HG02943 (cell line): ENCODE measurements around the gene ALDH1A1.

Experiments
- ATAC-seq: cut with Tn5 transposase; IDR thresholded peaks from one replicate; pipeline ENCODE4 v1.9.1; 2021; ENCODE audit warnings: mild to moderate bottlenecking, low read depth, moderate library complexity; ENCODE audit not compliant: unreplicated experiment

ALDH1A1 gene

DNA sequence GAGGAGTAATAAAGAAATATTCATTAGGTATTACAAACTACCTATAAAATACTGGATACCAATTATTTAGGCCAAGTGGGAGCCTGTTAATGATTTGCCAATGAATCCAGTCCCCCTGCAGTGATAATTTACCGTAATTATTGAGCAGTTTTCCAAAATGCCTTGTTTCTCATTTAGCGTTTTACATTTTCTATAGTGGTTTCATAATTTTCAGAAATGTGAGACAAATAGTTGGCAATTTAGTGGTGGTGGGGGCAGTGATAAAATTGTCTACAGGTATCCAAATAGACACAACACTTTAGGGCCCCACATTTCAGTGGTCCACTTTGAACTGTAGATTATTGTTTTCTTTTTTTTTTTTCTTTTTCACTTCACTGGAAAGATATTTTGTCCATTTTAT lies 27.3 kb upstream of the ALDH1A1 start:
- no peak for ATAC-seq

GRCh38 chr9:72979405-72980100 lies 26.7 kb upstream of the ALDH1A1 start:
- ATAC-seq: no peak

DNA sequence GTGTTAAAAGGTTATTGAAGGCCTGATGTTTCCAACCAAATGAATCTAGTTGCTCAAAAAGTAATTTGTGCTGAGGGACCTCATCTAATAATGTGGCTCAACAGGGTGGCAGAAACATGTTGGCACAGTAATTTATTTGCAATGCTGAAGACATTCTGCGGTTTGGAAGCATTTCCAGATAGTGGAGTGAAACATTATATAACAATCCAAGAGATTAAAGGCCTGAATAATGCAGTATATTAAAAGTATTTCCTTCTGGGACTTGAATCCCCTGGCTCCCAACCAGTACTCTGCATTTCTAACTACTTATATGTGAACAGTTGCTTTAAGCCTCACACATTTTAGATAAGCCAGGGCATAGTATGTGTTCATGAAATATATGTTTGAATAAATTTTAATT lies 25.9 kb upstream of the ALDH1A1 start:
- no peak for ATAC-seq

- ATAC-seq: no peak
Observed at GRCh38 chr9:72977670-72978069, 24.8 kb upstream of the ALDH1A1 start.

DNA sequence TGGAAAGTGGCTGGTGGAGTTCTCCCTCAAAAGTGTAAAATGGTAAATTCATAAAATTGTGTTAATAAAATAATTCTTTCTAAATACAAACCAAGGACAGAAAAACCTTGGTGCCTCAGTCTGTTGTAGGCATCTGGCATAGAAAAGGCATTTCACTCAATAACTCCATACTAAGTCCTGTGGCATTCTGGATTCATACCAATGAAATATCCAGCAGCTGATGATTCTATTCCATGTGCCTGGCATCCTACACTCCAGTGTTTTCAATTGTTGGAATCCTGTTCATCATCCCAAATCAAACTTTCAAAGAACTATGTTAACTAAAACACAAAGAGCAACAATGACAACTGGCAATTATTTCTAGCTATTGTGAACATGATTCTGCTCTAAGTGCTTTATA lies 21.6 kb upstream of the ALDH1A1 start:
- no peak for ATAC-seq

- ATAC-seq: no peak
Observed at GRCh38 chr9:72972636-72973035, 19.8 kb upstream of the ALDH1A1 start.

- ATAC-seq: no peak
Observed at GRCh38 chr9:72971411-72971810, 18.6 kb upstream of the ALDH1A1 start.

GRCh38 chr9:72960446-72960845 lies 7.6 kb upstream of the ALDH1A1 start:
- ATAC-seq: no peak

GRCh38 chr9:72958485-72959281 lies 5.8 kb upstream of the ALDH1A1 start:
- no peak for ATAC-seq

DNA sequence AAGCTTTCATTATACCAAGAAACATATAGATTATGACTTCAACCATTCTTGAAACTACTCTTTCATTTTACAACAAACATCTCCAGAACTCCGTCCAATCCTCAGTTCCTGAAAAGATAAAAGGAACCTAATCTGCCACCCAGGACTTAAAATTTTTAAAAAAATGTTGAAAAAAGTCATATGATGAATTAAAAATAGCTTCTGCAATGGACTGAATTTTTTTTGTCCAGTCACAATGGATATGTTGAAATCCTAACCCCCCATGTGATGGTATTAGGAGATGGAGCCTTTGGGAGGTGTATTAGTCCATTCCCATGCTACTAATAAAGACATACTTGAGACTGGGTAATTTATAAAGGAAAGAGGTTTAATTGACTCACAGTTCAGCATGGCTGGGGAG lies 2.7 kb upstream of the ALDH1A1 start:
- ATAC-seq: no peak

GRCh38 chr9:72955126-72955455 lies 2.2 kb upstream of the ALDH1A1 start:
- no peak for ATAC-seq

GRCh38 chr9:72954431-72955125 lies 1.7 kb upstream of the ALDH1A1 start:
- no peak for ATAC-seq

DNA sequence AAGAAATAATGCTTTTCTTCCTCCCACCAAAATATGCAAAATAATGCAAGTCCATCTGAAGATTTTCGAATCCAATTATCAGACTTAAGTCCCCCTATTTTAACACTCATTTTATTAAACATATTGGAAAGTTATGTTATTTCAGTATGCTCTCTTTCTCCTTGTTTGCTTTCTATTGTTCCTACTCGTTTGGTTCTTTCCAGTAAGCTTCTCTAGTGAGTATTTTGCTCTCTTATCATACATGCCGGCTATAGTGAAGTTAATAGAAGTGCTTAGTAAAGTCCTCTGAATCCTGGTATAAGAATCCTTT lies 517 bp downstream of the ALDH1A1 start:
- no peak for ATAC-seq

GRCh38 chr9:72951520-72952380 lies 1.1 kb downstream of the ALDH1A1 start:
- no peak for ATAC-seq

DNA sequence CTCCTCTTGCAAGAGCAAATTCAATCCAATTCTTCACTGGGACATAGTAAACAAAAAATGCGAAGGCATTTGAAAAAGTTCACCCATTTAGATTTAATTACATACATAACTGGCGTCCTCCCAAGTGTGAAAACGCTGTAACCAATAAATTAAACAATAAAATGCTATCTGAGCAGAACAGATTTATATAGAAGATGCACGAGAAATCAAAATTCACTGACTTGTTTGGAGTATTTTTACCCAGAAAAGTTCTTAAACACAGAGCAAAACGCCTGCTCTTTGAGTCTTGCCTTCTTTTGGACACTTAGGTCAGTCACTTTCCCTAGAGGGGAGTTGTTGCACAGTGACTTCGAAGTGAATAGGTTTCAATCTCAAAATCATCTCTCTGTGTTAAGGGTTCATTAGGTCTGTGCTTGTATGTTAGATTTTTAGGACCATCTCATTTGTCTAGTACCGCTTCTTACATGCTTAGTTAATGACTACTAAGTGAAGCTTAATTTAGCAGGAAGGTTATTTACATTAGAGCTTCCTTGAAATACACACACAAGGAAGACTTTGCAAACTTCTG lies 1.9 kb downstream of the ALDH1A1 start:
- no peak for ATAC-seq

GRCh38 chr9:72949918-72950325 lies 2.9 kb downstream of the ALDH1A1 start:
- ATAC-seq: no peak

- no peak for ATAC-seq
Observed at GRCh38 chr9:72949244-72949582, 3.6 kb downstream of the ALDH1A1 start.

DNA sequence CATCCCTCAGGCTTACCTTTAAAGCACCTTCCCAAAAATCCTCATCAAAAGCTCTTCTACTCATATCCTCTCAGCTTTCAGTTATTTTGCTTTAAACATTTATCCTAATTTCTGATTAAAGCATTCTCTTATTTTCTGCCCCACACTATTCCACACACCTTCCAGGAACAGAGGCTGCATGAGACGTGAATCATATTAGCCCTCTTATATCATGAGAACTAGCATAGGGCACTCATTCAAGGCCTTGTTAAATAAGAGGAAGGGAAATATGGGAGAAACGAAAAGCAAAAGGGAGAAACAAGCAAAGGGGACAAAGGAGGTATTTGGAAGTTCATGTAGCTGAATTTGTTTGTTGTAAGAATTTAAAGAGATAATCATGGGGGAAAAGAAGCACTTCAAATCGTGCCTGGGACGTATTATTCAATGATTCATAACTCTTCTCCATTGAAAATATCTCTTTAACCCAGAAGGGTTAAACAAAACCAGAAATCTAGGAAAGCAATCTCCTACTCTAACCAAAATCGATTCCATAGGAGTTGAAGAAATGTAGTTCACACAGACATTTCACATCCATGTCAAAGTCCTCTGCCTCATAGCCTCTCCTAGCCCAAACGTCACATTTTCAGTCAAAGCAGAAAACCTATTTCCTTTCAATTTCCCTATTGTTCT lies 4.1 kb downstream of the ALDH1A1 start:
- ATAC-seq: no peak

DNA sequence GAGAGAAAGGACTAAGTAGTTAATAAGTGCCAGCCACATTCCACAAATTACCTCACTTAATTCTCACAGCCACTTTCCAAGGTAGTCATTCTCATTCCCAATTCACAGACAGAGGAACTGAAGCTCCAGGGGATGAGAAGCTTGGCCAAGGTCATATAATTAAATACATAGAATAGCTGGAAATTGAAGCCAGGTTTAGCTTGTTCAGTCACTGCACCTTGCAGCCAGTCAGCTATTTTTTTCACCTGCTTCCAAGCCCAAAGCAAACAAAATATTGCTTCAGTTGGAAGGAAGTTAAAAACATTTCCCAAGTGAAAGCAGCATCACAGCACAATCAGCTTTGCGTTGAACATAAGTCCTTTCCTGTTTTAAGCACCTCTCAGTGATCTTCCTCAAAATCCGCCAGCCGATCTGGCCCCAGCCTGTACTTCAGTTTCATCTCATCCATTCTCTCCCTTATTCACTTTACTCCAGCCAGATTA lies 4.8 kb downstream of the ALDH1A1 start:
- ATAC-seq: no peak

GRCh38 chr9:72946821-72947220 lies 6.0 kb downstream of the ALDH1A1 start:
- ATAC-seq: no peak
